IPS DF 6.9 (cell line): ENCODE measurements around the gene FOXE1.
A peak's percentile ranks its signal among the peaks of the same experiment; 100 is the strongest.

ENCODE experiments used
- DNase-seq: peaks from one replicate; pipeline ENCODE4 v3.0.0-alpha.2; 2013; ENCODE audit warnings: low read depth, low spot score
- H3K27ac ChIP-seq: one replicate; pipeline ENCODE4 v1.5.1; 2013; ENCODE audit warnings: low read length, control low read depth
- H3K27me3 ChIP-seq: 2 replicates; pipeline ENCODE4 v1.6.1; 2013; ENCODE audit warnings: mild to moderate bottlenecking, low read length; ENCODE audit not compliant: control insufficient read depth, insufficient read depth
- H3K36me3 ChIP-seq: 2 replicates; pipeline ENCODE4 v1.6.1; 2013; ENCODE audit warnings: low read length; ENCODE audit not compliant: control insufficient read depth, insufficient read depth
- H3K4me1 ChIP-seq: 2 replicates; pipeline ENCODE4 v1.6.1; 2013; ENCODE audit warnings: low read length; ENCODE audit not compliant: control insufficient read depth, insufficient read depth
- H3K4me3 ChIP-seq: 2 replicates; pipeline ENCODE4 v1.5.1; 2013; ENCODE audit warnings: mild to moderate bottlenecking, low read length
- H3K9me3 ChIP-seq: 2 replicates; pipeline ENCODE4 v1.6.1; 2013; ENCODE audit warnings: low read length, inconsistent platforms; ENCODE audit not compliant: control insufficient read depth, insufficient read depth
- WGBS: extraction: QIAGEN DNeasy Blood & Tissue Kit; methylation state at CpG from one replicate; pipeline ENCODE4 v1.1.7; 2013; ENCODE audit warnings: mixed read lengths, missing lambda C conversion rate; ENCODE audit not compliant: insufficient read length, insufficient coverage; 5-methylcytosine and 5-hydroxymethylcytosine counted together

The FOXE1 gene

GRCh38 chr9:97853056-97853843 is at the start of gene FOXE1:
FOXE1 (plus strand) TSS chr9:97853226; CDS start chr9:97853915, 689 bp downstream.
- peak within 1 kb of the TSS; percentile 43; the same call in 1 of the 2 replicates for H3K4me3 ChIP-seq
- no peaks in the 10 kb centered on the region for H3K9me3 ChIP-seq
- peaks cover 7% of the 10 kb centered on the region for H3K4me1 ChIP-seq
- H3K36me3 ChIP-seq: no peaks in the 10 kb centered on the region
- H3K27me3 ChIP-seq: peaks cover 92% of the 10 kb centered on the region
- no CpG with 5 or more reads among the region's 83 CpGs for WGBS
- no peak for DNase-seq
- no peak within 1 kb of the TSS for H3K27ac ChIP-seq

- no peak overlapping the region for H3K27ac ChIP-seq
- DNase-seq: no peak
- no peaks in the 10 kb centered on the region for H3K9me3 ChIP-seq
- H3K27me3 ChIP-seq: no peaks in the 10 kb centered on the region
- H3K36me3 ChIP-seq: no peaks in the 10 kb centered on the region
- peak overlapping the region; percentile 89; the same call in 1 of the 2 replicates for H3K4me3 ChIP-seq
- no CpG with 5 or more reads among the region's 5 CpGs for WGBS
- H3K4me1 ChIP-seq: peaks cover 2% of the 10 kb centered on the region; the same call in 1 of the 2 replicates
These were observed 49.0 kb upstream of the FOXE1 start for GRCh38 chr9:97804059-97804365.

DNA sequence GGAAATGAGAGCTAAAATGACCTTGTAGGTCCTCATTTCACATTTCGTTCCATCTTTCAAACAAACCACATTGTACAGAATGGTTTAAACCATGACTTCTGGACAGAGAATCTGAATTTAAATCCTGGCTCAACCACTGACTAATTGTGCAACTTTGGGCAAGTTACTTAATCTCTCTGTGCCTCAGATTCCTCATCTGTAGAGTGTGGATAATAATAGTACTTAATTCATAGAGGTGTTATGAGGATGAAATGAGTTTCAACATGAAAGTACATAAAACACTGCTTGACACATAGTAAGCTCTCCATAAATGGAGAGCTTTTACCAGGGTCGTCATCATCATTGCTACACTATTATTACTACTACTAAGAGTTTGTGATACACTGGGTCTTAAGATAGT is 46.3 kb upstream of the FOXE1 start:
- peaks cover 4% of the 10 kb centered on the region for H3K4me1 ChIP-seq
- H3K36me3 ChIP-seq: no peaks in the 10 kb centered on the region
- H3K9me3 ChIP-seq: no peaks in the 10 kb centered on the region
- WGBS: no CpG with 5 or more reads among the region's 2 CpGs
- H3K27ac ChIP-seq: no peak overlapping the region
- no peaks in the 10 kb centered on the region for H3K27me3 ChIP-seq
- H3K4me3 ChIP-seq: no peak overlapping the region
- no peak for DNase-seq

GRCh38 chr9:97807681-97808080 is 45.3 kb upstream of the FOXE1 start:
- Histone ChIP-seq H3K4me1 (peaks cover 4% of the 10 kb centered on the region), H3K27ac (no peak overlapping the region), H3K9me3 (no peaks in the 10 kb centered on the region), H3K36me3 (no peaks in the 10 kb centered on the region), H3K4me3 (no peak overlapping the region), H3K27me3 (no peaks in the 10 kb centered on the region)
- no peak for DNase-seq
- no CpG with 5 or more reads among the region's 2 CpGs for WGBS

DNA sequence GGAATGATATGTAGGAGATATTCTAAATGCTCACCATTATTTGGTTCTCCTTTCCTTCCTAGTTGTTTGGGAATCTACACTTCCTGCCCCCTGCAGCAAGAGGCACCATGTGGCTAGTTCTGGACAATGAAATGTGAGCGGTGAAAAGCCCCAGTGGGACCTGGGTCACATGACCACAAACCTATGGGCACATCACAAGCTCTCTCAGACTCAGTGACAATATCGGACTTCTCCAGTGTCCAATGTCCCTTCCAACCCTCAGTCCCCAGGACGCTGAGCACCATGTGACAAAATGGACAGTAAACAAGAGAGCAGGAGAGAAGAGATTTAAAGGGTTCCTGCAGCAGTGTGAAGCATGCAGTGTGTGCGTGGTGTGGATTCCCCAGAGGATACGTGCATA is 44.6 kb upstream of the FOXE1 start:
- no peaks in the 10 kb centered on the region for H3K27me3 ChIP-seq

GRCh38 chr9:97808972-97809371 is 44.1 kb upstream of the FOXE1 start:
- no peak for DNase-seq
- Histone ChIP-seq H3K27me3 (no peaks in the 10 kb centered on the region), H3K9me3 (no peaks in the 10 kb centered on the region), H3K4me1 (peaks cover 4% of the 10 kb centered on the region), H3K27ac (no peak overlapping the region), H3K4me3 (no peak overlapping the region), H3K36me3 (no peaks in the 10 kb centered on the region)
- no CpG with 5 or more reads among the region's 2 CpGs for WGBS

More for the DNA sequence above, 44.6 kb upstream of the FOXE1 start:
- no peak for DNase-seq
- no CpG with 5 or more reads among the region's 5 CpGs for WGBS
- Histone ChIP-seq H3K9me3 (no peaks in the 10 kb centered on the region), H3K4me1 (peaks cover 4% of the 10 kb centered on the region), H3K36me3 (no peaks in the 10 kb centered on the region), H3K27ac (no peak overlapping the region), H3K4me3 (no peak overlapping the region)

- Histone ChIP-seq H3K4me3 (no peak overlapping the region), H3K9me3 (no peaks in the 10 kb centered on the region), H3K36me3 (no peaks in the 10 kb centered on the region), H3K4me1 (peaks cover 4% of the 10 kb centered on the region), H3K27me3 (no peaks in the 10 kb centered on the region), H3K27ac (no peak overlapping the region)
- no peak for DNase-seq
- WGBS: no CpG with 5 or more reads among the region's 5 CpGs
These were observed 43.2 kb upstream of the FOXE1 start for GRCh38 chr9:97809666-97810344.

- no peaks in the 10 kb centered on the region for H3K36me3 ChIP-seq
These were observed 41.3 kb upstream of the FOXE1 start for GRCh38 chr9:97811533-97812246.

GRCh38 chr9:97812247-97812543 is 40.8 kb upstream of the FOXE1 start:
- no CpG with 5 or more reads among the region's 2 CpGs for WGBS
- Histone ChIP-seq H3K4me3 (no peak overlapping the region), H3K27ac (no peak overlapping the region), H3K36me3 (no peaks in the 10 kb centered on the region), H3K4me1 (peaks cover 4% of the 10 kb centered on the region), H3K9me3 (no peaks in the 10 kb centered on the region), H3K27me3 (no peaks in the 10 kb centered on the region)
- DNase-seq: no peak

More at GRCh38 chr9:97811533-97812246, 41.3 kb upstream of the FOXE1 start:
- H3K27me3 ChIP-seq: no peaks in the 10 kb centered on the region
- H3K4me1 ChIP-seq: peaks cover 4% of the 10 kb centered on the region
- H3K4me3 ChIP-seq: no peak overlapping the region
- no peak for DNase-seq
- no CpG with 5 or more reads among the region's 7 CpGs for WGBS
- no peaks in the 10 kb centered on the region for H3K9me3 ChIP-seq
- no peak overlapping the region for H3K27ac ChIP-seq

DNA sequence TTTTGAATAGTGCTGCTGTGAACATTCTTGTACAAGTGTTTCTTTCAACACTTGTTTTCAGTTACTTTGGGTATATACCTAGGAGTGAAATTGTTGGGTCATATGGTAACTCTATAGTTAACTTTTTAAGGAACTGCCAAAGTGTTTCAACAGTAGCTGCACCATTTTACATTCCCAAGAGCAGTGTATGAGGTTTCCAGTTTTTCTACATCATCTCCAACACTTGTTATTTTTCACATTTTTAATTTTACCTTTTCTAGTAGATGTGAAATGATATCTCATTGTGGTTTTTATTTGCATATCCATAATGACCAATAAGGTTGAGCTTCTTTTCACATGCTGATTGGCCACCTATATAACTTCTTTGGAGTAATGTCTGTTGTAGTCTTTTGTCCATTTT is 40.0 kb upstream of the FOXE1 start:
- Histone ChIP-seq H3K27me3 (no peaks in the 10 kb centered on the region), H3K4me3 (no peak overlapping the region), H3K36me3 (no peaks in the 10 kb centered on the region), H3K4me1 (peaks cover 4% of the 10 kb centered on the region), H3K9me3 (no peaks in the 10 kb centered on the region), H3K27ac (no peak overlapping the region)
- DNase-seq: no peak
